Measurements from ENCODE around the gene SCAF11. TPM values are rescaled to one million over a fixed set of nuclear protein-coding genes. Genes with fewer than 3 reads are reported as not detected.

SCAF11 gene
- total RNA-seq, 4 donors from 2014 or later = 152 to 294 (median 173) TPM

DNA sequence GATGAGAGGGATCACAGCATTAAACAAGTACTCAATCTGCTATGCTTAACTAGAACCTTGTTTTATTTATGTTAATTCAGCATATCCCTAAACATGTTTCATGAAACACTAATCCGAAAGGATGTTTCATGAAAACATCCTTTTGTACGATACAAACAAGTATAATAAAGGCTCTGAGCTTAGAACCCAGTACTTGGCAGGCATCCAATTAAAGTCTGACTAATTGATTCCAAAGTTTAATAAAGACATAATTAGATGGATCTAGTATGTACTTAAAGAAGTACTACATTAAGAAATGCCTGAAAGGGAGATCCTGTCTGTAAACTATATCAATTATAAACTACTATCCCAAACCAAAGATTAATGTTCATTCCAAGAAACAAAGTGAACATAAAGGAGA is 51.8 kb downstream of the SCAF11 start:
- 79 to 85% methylated on average over 2 of the region's 2 CpGs for WGBS, 2 donors
- H3K9me3 ChIP-seq = no peaks in the 10 kb centered on the region
- H3K27me3 ChIP-seq = no peaks in the 10 kb centered on the region

DNA sequence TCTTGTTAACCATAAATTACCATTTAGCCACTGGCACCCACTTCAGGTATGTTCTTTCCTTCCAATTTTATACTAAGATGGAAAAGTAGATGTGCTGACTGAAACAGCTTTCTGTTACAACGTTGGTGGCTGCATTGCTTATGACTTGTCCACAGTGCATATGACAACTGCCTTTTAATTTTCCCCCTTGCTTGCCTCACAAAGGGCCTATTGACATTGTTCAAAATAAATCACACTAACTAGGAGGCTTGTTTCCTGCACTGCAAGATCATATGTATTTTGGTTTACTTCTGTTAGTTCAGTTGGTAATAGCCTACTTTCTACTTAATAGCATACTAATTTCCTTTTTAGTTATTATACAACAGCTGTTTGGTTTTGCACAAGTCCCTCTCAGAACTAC is 55.4 kb downstream of the SCAF11 start:
- Histone ChIP-seq H3K4me1 (peaks cover 0 to 4% of the 10 kb centered on the region in 2 donors), H3K27me3 (no peaks in the 10 kb centered on the region), H3K4me3 (replicated peaks in 1 of 3) (no peak overlapping the region), H3K36me3 (peaks cover 3 to 7% of the 10 kb centered on the region in 2 donors), H3K27ac (no peak overlapping the region), H3K9me3 (no peaks in the 10 kb centered on the region)
- no peak for DNase-seq
- intact Hi-C loops (cut with DNase I) = no loop called here
- TF ChIP-seq, protein P1, sequence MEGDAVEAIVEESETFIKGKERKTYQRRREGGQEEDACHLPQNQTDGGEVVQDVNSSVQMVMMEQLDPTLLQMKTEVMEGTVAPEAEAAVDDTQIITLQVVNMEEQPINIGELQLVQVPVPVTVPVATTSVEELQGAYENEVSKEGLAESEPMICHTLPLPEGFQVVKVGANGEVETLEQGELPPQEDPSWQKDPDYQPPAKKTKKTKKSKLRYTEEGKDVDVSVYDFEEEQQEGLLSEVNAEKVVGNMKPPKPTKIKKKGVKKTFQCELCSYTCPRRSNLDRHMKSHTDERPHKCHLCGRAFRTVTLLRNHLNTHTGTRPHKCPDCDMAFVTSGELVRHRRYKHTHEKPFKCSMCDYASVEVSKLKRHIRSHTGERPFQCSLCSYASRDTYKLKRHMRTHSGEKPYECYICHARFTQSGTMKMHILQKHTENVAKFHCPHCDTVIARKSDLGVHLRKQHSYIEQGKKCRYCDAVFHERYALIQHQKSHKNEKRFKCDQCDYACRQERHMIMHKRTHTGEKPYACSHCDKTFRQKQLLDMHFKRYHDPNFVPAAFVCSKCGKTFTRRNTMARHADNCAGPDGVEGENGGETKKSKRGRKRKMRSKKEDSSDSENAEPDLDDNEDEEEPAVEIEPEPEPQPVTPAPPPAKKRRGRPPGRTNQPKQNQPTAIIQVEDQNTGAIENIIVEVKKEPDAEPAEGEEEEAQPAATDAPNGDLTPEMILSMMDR (IDR thresholded peaks at IDR 0.05) = no peak
- TF ChIP-seq POLR2A (IDR thresholded peaks at IDR 0.05) = no peak
- 52 to 66% methylated on average over 1 of the region's 1 CpG for WGBS, 2 donors

More for the DNA sequence above, 51.8 kb downstream of the SCAF11 start:
- H3K36me3 ChIP-seq = no peaks in the 10 kb centered on the region
- no peak overlapping the region for H3K27ac ChIP-seq
- peaks cover 0 to 3% of the 10 kb centered on the region in 2 donors for H3K4me1 ChIP-seq
- DNase-seq = no peak
- H3K4me3 ChIP-seq (replicated peaks in 1 of 3) = no peak overlapping the region
- no peak for TF ChIP-seq POLR2A (IDR thresholded peaks at IDR 0.05)
- TF ChIP-seq, protein P1 (IDR thresholded peaks at IDR 0.05) = no peak
- intact Hi-C loops (cut with DNase I) = no loop called here

DNA sequence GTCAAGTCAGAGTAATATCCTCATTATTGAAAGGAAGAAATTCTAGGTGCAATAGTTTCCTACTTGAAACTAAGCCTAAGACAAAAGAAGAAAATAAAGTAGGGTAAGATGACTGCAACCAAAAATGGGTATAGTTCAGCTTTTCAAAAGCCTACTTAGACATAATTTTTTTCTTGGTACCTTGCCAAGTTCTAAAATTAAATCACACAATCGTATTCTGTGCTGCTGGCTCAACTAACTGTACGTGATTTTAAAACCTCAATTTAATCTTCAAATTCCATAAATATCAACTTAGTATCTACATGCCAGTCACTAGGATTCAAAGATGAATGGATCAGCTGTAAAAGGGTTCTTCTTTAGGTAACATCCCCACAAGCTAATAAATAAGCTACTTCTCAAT is 56.9 kb downstream of the SCAF11 start:
- DNase-seq = no peak
- intact Hi-C loops (cut with DNase I) = no loop called here
- 41 to 62% methylated on average over 2 of the region's 2 CpGs for WGBS, 2 donors
- Histone ChIP-seq H3K36me3 (peaks cover 5 to 7% of the 10 kb centered on the region in 2 donors), H3K4me3 (replicated peaks in 1 of 3) (no peak overlapping the region), H3K4me1 (peaks cover 0 to 4% of the 10 kb centered on the region in 2 donors), H3K9me3 (no peaks in the 10 kb centered on the region), H3K27ac (no peak overlapping the region), H3K27me3 (no peaks in the 10 kb centered on the region)
- TF ChIP-seq POLR2A (IDR thresholded peaks at IDR 0.05) = no peak
- TF ChIP-seq, protein P1 (IDR thresholded peaks at IDR 0.05) = no peak

DNA sequence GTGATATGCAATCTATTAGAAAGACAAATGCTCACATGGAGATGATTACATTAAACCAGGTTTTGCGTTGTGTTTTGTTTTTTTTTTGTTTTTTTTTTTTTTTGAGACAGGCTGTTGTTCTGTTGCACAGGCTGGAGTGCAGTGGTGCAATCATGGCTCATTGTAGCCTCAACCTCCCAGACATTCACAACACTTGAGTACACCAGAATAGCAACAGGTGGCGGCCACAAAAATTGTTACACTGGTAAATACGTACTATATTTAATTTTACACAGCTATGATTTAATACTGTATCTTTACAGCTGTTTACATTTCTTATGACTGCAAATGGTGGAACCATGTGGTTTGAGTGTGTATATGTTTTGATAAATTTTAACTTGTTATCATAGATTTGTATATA is 60.0 kb downstream of the SCAF11 start:
- 96 to 97% methylated on average over 3 of the region's 3 CpGs for WGBS, 2 donors
- DNase-seq = no peak
- Histone ChIP-seq H3K4me3 (replicated peaks in 1 of 3) (no peak overlapping the region), H3K27ac (no peak overlapping the region), H3K4me1 (peaks cover 0 to 4% of the 10 kb centered on the region in 2 donors), H3K36me3 (peaks cover 25% of the 10 kb centered on the region in 2 donors), H3K27me3 (no peaks in the 10 kb centered on the region), H3K9me3 (no peaks in the 10 kb centered on the region)
- intact Hi-C loops (cut with DNase I) = no loop called here
- TF ChIP-seq POLR2A (IDR thresholded peaks at IDR 0.05) = no peak
- TF ChIP-seq, protein P1 (IDR thresholded peaks at IDR 0.05) = no peak

DNA sequence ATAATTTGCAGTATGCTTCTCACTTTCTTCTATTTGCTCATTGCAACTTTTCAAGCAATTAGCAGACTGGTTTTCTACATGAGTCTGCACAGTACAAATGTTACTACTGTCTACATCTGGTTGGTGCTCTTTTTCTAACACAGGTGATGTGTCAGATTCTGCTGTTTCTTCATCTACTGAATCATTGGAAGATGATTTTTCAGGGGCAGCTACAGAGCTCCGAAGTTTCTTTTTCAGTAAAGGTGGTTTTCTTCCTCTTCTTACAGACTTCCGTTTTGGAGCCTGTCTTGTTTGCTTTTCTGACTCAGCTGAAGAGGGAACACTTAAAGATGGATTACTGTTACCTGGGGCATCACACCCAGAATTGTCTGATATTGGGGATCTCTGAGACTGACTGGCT is 62.1 kb downstream of the SCAF11 start:
- intact Hi-C loops (cut with DNase I) = no loop called here
- Histone ChIP-seq H3K36me3 (peaks cover 38 to 45% of the 10 kb centered on the region in 2 donors), H3K27ac (no peak overlapping the region), H3K4me3 (replicated peaks in 1 of 3) (no peak overlapping the region), H3K4me1 (no peaks in the 10 kb centered on the region), H3K27me3 (no peaks in the 10 kb centered on the region), H3K9me3 (no peaks in the 10 kb centered on the region)
- no peak for DNase-seq
- TF ChIP-seq, protein P1 (IDR thresholded peaks at IDR 0.05) = no peak
- no peak for TF ChIP-seq POLR2A (IDR thresholded peaks at IDR 0.05)
- 77 to 89% methylated on average over 2 of the region's 2 CpGs for WGBS, 2 donors
